ENCODE results near the gene SCN1A. TPM values are rescaled to one million over a fixed set of nuclear protein-coding genes. Genes with fewer than 3 reads are reported as not detected.

The SCN1A gene
- total and polyA plus RNA-seq, 2 of the 13 experiments (the other 11 are each of a cell fraction or from before 2014, with no cell fraction given) = 19.9 to 39.4 TPM

DNA sequence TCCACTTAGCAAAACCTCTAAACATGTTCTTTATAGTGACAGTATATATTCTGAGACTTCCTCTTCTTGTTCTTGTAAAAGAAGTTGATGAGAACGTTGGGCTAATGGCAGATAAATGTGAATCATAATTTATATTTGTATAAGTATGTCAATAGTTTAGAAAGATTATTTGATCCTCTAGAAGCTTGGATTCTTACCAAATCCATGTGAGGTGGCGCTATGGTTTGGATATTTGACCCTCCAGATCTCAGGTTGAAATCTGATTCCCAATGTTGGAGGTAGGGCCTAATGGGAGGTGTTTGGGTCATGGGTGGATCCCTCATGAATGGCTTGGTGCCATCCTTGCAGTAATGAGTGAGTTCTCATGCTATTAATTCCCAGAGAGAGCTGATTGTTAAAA, 29.8 kb upstream of the SCN1A start (continued):
- TF ChIP-seq, protein P1, sequence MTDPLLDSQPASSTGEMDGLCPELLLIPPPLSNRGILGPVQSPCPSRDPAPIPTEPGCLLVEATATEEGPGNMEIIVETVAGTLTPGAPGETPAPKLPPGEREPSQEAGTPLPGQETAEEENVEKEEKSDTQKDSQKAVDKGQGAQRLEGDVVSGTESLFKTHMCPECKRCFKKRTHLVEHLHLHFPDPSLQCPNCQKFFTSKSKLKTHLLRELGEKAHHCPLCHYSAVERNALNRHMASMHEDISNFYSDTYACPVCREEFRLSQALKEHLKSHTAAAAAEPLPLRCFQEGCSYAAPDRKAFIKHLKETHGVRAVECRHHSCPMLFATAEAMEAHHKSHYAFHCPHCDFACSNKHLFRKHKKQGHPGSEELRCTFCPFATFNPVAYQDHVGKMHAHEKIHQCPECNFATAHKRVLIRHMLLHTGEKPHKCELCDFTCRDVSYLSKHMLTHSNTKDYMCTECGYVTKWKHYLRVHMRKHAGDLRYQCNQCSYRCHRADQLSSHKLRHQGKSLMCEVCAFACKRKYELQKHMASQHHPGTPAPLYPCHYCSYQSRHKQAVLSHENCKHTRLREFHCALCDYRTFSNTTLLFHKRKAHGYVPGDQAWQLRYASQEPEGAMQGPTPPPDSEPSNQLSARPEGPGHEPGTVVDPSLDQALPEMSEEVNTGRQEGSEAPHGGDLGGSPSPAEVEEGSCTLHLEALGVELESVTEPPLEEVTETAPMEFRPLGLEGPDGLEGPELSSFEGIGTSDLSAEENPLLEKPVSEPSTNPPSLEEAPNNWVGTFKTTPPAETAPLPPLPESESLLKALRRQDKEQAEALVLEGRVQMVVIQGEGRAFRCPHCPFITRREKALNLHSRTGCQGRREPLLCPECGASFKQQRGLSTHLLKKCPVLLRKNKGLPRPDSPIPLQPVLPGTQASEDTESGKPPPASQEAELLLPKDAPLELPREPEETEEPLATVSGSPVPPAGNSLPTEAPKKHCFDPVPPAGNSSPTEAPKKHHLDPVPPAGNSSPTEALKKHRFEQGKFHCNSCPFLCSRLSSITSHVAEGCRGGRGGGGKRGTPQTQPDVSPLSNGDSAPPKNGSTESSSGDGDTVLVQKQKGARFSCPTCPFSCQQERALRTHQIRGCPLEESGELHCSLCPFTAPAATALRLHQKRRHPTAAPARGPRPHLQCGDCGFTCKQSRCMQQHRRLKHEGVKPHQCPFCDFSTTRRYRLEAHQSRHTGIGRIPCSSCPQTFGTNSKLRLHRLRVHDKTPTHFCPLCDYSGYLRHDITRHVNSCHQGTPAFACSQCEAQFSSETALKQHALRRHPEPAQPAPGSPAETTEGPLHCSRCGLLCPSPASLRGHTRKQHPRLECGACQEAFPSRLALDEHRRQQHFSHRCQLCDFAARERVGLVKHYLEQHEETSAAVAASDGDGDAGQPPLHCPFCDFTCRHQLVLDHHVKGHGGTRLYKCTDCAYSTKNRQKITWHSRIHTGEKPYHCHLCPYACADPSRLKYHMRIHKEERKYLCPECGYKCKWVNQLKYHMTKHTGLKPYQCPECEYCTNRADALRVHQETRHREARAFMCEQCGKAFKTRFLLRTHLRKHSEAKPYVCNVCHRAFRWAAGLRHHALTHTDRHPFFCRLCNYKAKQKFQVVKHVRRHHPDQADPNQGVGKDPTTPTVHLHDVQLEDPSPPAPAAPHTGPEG (CRISPR knock-in tag; IDR thresholded peaks at IDR 0.05) = peak; percentile 56; the same call in 1 of the 2 replicates
- TF ChIP-seq ZNF280D (CRISPR knock-in tag; IDR thresholded peaks at IDR 0.05) (0 out of 2 replicates have a peak, but pooled peaks have one; percentile 12), SALL1 (CRISPR knock-in tag; IDR thresholded peaks at IDR 0.05) (no peak), KLF9 (CRISPR knock-in tag; IDR thresholded peaks at IDR 0.05; ENCODE audit: low read depth) (no peak), ZNF674 (CRISPR knock-in tag; IDR thresholded peaks at IDR 0.05; ENCODE audit: low read depth) (no peak), TOE1 (CRISPR knock-in tag; IDR thresholded peaks at IDR 0.05) (0 out of 2 replicates have a peak, but pooled peaks have one; percentile 18), HNRNPH1 (optimal IDR thresholded peaks at IDR 0.05; ENCODE audit: low read depth, low read length) (no peak), ZNF644 (CRISPR knock-in tag; IDR thresholded peaks at IDR 0.05; ENCODE audit: low read depth) (peak; percentile 81), ZFYVE20 (CRISPR knock-in tag; IDR thresholded peaks at IDR 0.05; ENCODE audit: borderline replicate concordance, low read depth) (no peak), SIX4 (CRISPR knock-in tag; IDR thresholded peaks at IDR 0.05) (peak; percentile 74), ZNF672 (CRISPR knock-in tag; IDR thresholded peaks at IDR 0.05) (no peak), TBX3 (IDR thresholded peaks at IDR 0.05; ENCODE audit: borderline replicate concordance) (no peak), ZNF703 (CRISPR knock-in tag; IDR thresholded peaks at IDR 0.05; ENCODE audit: borderline replicate concordance) (no peak), FOXK1 (CRISPR knock-in tag; IDR thresholded peaks at IDR 0.05; ENCODE audit: borderline replicate concordance, low read depth) (no peak), YEATS4 (CRISPR knock-in tag; IDR thresholded peaks at IDR 0.05; ENCODE audit: borderline replicate concordance) (0 out of 2 replicates have a peak, but pooled peaks have one; percentile 38)
- TF ChIP-seq, protein P2, sequence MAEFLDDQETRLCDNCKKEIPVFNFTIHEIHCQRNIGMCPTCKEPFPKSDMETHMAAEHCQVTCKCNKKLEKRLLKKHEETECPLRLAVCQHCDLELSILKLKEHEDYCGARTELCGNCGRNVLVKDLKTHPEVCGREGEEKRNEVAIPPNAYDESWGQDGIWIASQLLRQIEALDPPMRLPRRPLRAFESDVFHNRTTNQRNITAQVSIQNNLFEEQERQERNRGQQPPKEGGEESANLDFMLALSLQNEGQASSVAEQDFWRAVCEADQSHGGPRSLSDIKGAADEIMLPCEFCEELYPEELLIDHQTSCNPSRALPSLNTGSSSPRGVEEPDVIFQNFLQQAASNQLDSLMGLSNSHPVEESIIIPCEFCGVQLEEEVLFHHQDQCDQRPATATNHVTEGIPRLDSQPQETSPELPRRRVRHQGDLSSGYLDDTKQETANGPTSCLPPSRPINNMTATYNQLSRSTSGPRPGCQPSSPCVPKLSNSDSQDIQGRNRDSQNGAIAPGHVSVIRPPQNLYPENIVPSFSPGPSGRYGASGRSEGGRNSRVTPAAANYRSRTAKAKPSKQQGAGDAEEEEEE (CRISPR knock-in tag; IDR thresholded peaks at IDR 0.05; ENCODE audit: borderline replicate concordance) = no peak
- TF ChIP-seq, protein P3, sequence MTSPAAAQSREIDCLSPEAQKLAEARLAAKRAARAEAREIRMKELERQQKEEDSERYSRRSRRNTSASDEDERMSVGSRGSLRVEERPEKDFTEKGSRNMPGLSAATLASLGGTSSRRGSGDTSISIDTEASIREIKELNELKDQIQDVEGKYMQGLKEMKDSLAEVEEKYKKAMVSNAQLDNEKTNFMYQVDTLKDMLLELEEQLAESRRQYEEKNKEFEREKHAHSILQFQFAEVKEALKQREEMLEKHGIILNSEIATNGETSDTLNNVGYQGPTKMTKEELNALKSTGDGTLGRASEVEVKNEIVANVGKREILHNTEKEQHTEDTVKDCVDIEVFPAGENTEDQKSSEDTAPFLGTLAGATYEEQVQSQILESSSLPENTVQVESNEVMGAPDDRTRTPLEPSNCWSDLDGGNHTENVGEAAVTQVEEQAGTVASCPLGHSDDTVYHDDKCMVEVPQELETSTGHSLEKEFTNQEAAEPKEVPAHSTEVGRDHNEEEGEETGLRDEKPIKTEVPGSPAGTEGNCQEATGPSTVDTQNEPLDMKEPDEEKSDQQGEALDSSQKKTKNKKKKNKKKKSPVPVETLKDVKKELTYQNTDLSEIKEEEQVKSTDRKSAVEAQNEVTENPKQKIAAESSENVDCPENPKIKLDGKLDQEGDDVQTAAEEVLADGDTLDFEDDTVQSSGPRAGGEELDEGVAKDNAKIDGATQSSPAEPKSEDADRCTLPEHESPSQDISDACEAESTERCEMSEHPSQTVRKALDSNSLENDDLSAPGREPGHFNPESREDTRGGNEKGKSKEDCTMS (CRISPR knock-in tag; conservative IDR thresholded peaks at IDR 0.05) = no peak
